ENCODE results near the gene EDEM3.

The EDEM3 gene

GRCh38 chr1:184655185-184655584 is 99.5 kb downstream of the EDEM3 start:
- in situ Hi-C loops (cut with MboI; ENCODE audit: low pct_unique_long_range_greater_than_20kb, low sequenced_read_pairs), result loop anchor here (25.0 kb wide), 1 partner anchor 568 kb away; no protein-coding TSS in a partner anchor
- DNase-seq, result no peak

- in situ Hi-C loops (cut with MboI; ENCODE audit: low pct_unique_long_range_greater_than_20kb, low sequenced_read_pairs), result loop anchor here (25.0 kb wide), 1 partner anchor 563 kb away; no protein-coding TSS in a partner anchor
- DNase-seq, result no peak
Observed at GRCh38 chr1:184650177-184650866, 104.3 kb downstream of the EDEM3 start.

GRCh38 chr1:184649451-184649888 is 105.2 kb downstream of the EDEM3 start:
- in situ Hi-C loops (cut with MboI; ENCODE audit: low pct_unique_long_range_greater_than_20kb, low sequenced_read_pairs), result no loop called here
- no peak for DNase-seq

GRCh38 chr1:184648856-184649201 is 105.8 kb downstream of the EDEM3 start:
- in situ Hi-C loops (cut with MboI; ENCODE audit: low pct_unique_long_range_greater_than_20kb, low sequenced_read_pairs), result no loop called here
- DNase-seq, result no peak

DNA sequence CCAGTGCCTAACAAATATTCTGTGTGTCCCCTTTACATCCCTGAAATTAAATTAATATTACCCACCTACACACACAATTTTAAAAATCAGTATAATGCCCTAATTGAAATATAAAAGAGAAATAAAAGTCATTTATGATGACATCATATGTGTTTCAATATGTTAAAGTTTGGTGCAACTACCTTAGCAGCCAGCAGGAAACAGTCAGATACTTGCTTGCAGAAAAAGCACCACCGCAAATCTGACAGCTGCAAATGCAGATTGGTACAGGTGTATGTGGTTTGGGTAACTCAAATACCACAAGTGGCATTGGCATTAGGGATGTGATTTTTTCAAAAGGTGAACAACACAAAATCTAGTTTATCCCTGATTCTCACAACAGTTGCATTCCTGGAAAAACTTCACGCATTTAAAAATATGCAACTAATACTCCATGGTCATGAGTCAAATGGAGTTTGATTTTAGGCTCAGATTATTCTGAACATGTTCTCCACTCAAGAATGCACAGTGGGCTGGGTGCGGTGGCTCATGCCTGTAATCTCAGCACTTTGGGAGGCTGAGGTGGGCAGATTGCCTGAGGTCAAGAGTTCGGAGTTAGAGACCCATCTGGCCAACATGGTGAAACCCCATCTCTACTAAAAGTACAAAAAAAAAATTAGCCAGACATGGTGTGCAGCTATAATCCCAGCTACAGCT is 106.3 kb downstream of the EDEM3 start:
- DNase-seq, result no peak
- in situ Hi-C loops (cut with MboI; ENCODE audit: low pct_unique_long_range_greater_than_20kb, low sequenced_read_pairs), result no loop called here

DNA sequence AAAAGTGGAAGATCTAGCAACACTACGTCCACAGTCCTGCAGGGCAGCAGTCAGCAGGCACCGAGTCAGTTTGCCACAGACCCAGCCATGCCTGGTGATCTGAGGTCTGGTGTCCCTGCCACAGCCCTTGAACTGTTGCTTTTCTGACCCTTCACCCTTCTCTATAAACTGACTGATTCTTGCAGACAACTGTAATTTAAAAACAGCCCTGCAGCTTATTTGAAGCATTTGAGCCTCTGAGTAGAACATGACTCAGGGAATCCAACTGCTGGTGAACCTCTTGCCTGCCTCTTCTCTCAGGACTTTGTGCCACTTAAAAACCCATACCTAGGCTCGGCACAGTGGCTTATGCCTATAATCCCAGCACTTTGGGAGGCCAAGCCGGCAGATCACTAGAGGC is 107.2 kb downstream of the EDEM3 start:
- no peak for DNase-seq
- in situ Hi-C loops (cut with MboI; ENCODE audit: low pct_unique_long_range_greater_than_20kb, low sequenced_read_pairs), result no loop called here

GRCh38 chr1:184646824-184647223 is 107.8 kb downstream of the EDEM3 start:
- in situ Hi-C loops (cut with MboI; ENCODE audit: low pct_unique_long_range_greater_than_20kb, low sequenced_read_pairs), result no loop called here
- DNase-seq, result no peak

DNA sequence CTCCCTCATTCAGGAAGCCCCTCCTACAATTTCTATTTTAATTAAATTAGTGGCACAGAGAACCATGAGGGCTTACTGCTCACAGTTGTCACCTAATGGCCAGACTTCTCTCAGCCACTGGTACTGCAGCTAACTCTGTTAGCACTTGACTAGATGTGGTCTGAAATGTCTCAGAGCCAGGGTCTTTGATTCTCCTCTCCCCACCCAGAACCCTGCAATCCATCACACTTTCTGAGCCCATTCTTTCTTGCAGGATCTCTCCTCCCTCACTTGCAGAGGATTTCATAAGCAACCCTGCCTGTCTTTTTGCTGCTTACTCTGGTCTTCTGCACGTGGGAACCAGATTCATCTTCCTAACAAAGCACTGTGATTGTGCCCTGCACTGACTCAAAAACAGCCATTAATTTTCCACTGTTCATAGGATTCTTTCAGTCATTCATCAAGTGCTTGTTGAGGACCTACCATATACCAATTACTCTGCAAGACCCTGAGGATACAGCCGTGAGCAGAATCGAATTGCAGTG is 108.4 kb downstream of the EDEM3 start:
- in situ Hi-C loops (cut with MboI; ENCODE audit: low pct_unique_long_range_greater_than_20kb, low sequenced_read_pairs), result no loop called here
- DNase-seq, result no peak

GRCh38 chr1:184644771-184645170 is 109.9 kb downstream of the EDEM3 start:
- in situ Hi-C loops (cut with MboI; ENCODE audit: low pct_unique_long_range_greater_than_20kb, low sequenced_read_pairs), result no loop called here

DNA sequence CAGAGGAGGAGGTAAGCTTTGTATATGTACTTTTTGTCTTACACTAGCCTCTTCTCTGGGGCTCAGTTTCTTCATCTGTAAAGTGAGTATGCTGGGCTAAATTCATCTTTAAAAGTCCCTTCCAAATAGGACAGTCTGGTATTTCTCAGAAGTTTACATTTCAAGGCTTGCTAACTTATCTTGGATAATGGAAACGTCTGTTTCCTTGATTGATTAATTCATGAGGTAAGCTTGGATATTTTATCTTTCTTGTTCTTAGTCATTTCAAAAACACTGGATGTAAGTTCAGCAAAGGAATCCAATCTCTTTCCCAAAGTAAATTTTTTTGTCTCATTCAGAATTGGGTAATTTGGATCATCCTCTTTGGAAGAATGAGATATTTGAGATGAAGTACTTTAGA is 111.0 kb downstream of the EDEM3 start:
- no peak for DNase-seq
- in situ Hi-C loops (cut with MboI; ENCODE audit: low pct_unique_long_range_greater_than_20kb, low sequenced_read_pairs), result no loop called here

More at GRCh38 chr1:184644771-184645170, 109.9 kb downstream of the EDEM3 start:
- no peak for DNase-seq

DNA sequence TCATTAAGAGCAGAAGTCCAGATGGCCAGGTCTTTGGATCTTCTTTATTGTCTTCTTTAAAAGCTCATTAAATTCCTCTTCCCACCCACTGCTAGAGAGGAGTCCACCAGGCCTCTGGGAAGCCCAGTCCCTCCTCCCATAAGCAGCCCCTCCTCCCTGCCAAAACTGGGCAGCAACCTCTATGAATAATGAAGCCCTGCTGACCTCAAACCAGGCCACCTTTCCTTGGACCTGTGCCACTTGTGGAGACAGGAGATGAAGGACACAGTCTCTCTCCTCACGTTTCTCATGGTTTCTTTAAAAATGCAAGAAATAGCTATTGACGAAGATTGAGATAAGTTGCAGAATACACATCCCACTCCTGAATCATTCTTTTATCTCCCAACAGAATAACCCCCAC is 112.8 kb downstream of the EDEM3 start:
- no peak for DNase-seq
- in situ Hi-C loops (cut with MboI; ENCODE audit: low pct_unique_long_range_greater_than_20kb, low sequenced_read_pairs), result no loop called here

DNA sequence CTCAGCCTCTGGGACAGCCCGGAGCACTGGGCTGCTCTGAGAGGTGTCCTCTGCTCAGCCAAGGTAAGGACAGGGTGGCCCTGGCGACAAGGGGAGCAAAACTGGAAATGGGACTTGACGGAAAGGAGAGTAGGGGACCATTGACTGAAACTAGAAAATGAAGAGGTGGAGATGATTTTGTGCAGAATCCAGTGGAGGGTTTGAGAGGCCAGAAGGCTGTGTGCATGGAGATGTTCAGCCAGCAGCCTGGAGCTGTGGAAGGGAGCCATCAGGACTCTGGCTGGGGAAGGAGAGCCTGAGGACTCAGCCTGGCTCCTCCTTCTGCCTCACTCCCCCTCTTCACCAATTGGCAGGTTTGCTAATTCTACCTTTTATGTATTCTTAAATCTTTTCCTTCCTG is 114.2 kb downstream of the EDEM3 start:
- DNase-seq, result no peak
- in situ Hi-C loops (cut with MboI; ENCODE audit: low pct_unique_long_range_greater_than_20kb, low sequenced_read_pairs), result no loop called here

Measured in KBM-7 (cell line).